NT2/D1 (cell line): Measurements from ENCODE around the gene RBPJ.

Source experiments
- YY1 ChIP-seq: IDR thresholded peaks from 2 replicates; pipeline ENCODE4 v1.6.1; 2011; ENCODE audit not compliant: insufficient read length, insufficient read depth
- ZNF274 ChIP-seq: IDR thresholded peaks from 2 replicates; pipeline ENCODE4 v1.6.1; 2011; ENCODE audit warnings: mild to moderate bottlenecking, low read depth, low read length

- TF ChIP-seq ZNF274 (no peak), YY1 (no peak)
These were observed 48.3 kb downstream of the RBPJ start for GRCh38 chr4:26369132-26369531.
